Smooth muscle cell (in vitro differentiated cells): ENCODE measurements around the gene EDA. TPM values are rescaled to one million over a fixed set of nuclear protein-coding genes. Genes with fewer than 3 reads are reported as not detected.

Experiments
- DNase-seq: peaks from one replicate; lab custom pipeline; 2025; ENCODE audit not compliant: unreplicated experiment; lab: John Stamatoyannopoulos, UW
- H2AFZ ChIP-seq: fragments of 200-600 bp; sonication (generic); 2 replicates; pipeline ENCODE4 v1.6.0; 2016; ENCODE audit warnings: antibody characterized with exemption, low read depth, mild to moderate bottlenecking
- H3F3A ChIP-seq: fragments of 200-600 bp; sonication (generic); 2 replicates; pipeline ENCODE4 v1.6.0; 2017; ENCODE audit warnings: antibody characterized with exemption, low read depth
- H3K27ac ChIP-seq: fragments of 200-600 bp; sonication (generic); 2 replicates; pipeline ENCODE4 v1.5.1; 2016; ENCODE audit warnings: low read depth, mild to moderate bottlenecking
- H3K27me3 ChIP-seq: fragments of 200-600 bp; sonication (generic); 2 replicates; pipeline ENCODE4 v1.6.1; 2016; ENCODE audit warnings: low read depth, mild to moderate bottlenecking
- H3K36me3 ChIP-seq: fragments of 200-600 bp; sonication (generic); 2 replicates; pipeline ENCODE4 v1.5.1; 2016; ENCODE audit warnings: low read depth
- H3K4me1 ChIP-seq: fragments of 200-600 bp; sonication (generic); 2 replicates; pipeline ENCODE4 v1.5.1; 2016; ENCODE audit warnings: low read depth
- H3K4me2 ChIP-seq: fragments of 200-600 bp; sonication (generic); 2 replicates; pipeline ENCODE4 v1.6.0; 2016; ENCODE audit warnings: mild to moderate bottlenecking
- H3K4me3 ChIP-seq: fragments of 200-600 bp; sonication (generic); 2 replicates; pipeline ENCODE4 v1.5.1; 2016; ENCODE audit warnings: mild to moderate bottlenecking
- H3K79me2 ChIP-seq: fragments of 200-600 bp; sonication (generic); 2 replicates; pipeline ENCODE4 v1.6.0; 2016; ENCODE audit warnings: low read depth, mild to moderate bottlenecking
- H3K9ac ChIP-seq: fragments of 200-600 bp; sonication (generic); 2 replicates; pipeline ENCODE4 v1.6.0; 2016; ENCODE audit warnings: low read depth
- H3K9me3 ChIP-seq: fragments of 200-600 bp; sonication (generic); replicated peaks from 2 replicates; pipeline ENCODE4 v1.5.1; 2016; ENCODE audit warnings: low read depth
- H4K20me1 ChIP-seq: fragments of 200-600 bp; sonication (generic); 2 replicates; pipeline ENCODE4 v1.6.0; 2016; ENCODE audit warnings: low read depth
- CTCF ChIP-seq: fragments of 200-600 bp; sonication (generic); IDR thresholded peaks from 2 replicates; pipeline ENCODE4 v1.5.1; 2017; ENCODE audit warnings: borderline replicate concordance, mild to moderate bottlenecking, antibody characterized with exemption; ENCODE audit not compliant: insufficient read depth, poor library complexity, severe bottlenecking
- WGBS: methylation state at CpG from one replicate; pipeline ENCODE4 v1.1.7; 2016; ENCODE audit warnings: low lambda C conversion rate; 5-methylcytosine and 5-hydroxymethylcytosine counted together
- polyA plus RNA-seq: library from polyadenylated mRNA; unstranded; fragments of >200 nt; fragmentation: Nextera tagmentation; extraction: Ambion mirVana; gene quantifications from 2 replicates; pipeline ENCODE4 v1.2.1, GENCODE V29; 2016
- total RNA-seq: library from RNA; depleted of rRNA; stranded (reverse); fragments of >200 nt; gene quantifications from 2 replicates; pipeline ENCODE4 v1.2.3, GENCODE V29; 2014

Gene EDA
- total and polyA plus RNA-seq, 2 experiments from 2014 or later = 2.0 TPM; not detected in 1

GRCh38 chrX:69626129-69626528 lies 10.2 kb downstream of the EDA start:
- WGBS = 55% methylated on average over 1 of the region's 1 CpG
- no peak for TF ChIP-seq CTCF
- H2AFZ ChIP-seq = no peak overlapping the region
- H3K9me3 ChIP-seq = no peaks in the 10 kb centered on the region
- H3K27ac ChIP-seq = no peak overlapping the region
- H3K27me3 ChIP-seq = no peaks in the 10 kb centered on the region
- H3K79me2 ChIP-seq = no peaks in the 10 kb centered on the region
- H3K36me3 ChIP-seq = no peaks in the 10 kb centered on the region
- H3F3A ChIP-seq = no peaks in the 10 kb centered on the region
- no peak overlapping the region for H3K4me2 ChIP-seq
- no peak for DNase-seq
- H3K4me3 ChIP-seq = no peak overlapping the region
- H3K9ac ChIP-seq = no peak overlapping the region
- H3K4me1 ChIP-seq = no peaks in the 10 kb centered on the region
- no peaks in the 10 kb centered on the region for H4K20me1 ChIP-seq

GRCh38 chrX:69627744-69628143 lies 11.8 kb downstream of the EDA start:
- no peak for TF ChIP-seq CTCF
- Histone ChIP-seq H4K20me1 (no peaks in the 10 kb centered on the region), H3K36me3 (no peaks in the 10 kb centered on the region), H3K79me2 (no peaks in the 10 kb centered on the region), H3K9me3 (no peaks in the 10 kb centered on the region), H3K4me3 (no peak overlapping the region), H3K9ac (no peak overlapping the region), H2AFZ (no peak overlapping the region), H3F3A (no peaks in the 10 kb centered on the region), H3K4me1 (no peaks in the 10 kb centered on the region), H3K4me2 (no peak overlapping the region), H3K27ac (no peak overlapping the region), H3K27me3 (no peaks in the 10 kb centered on the region)
- 80% methylated on average over 2 of the region's 2 CpGs for WGBS
- DNase-seq = no peak

- H3K4me3 ChIP-seq = no peak overlapping the region
- H3K27me3 ChIP-seq = no peaks in the 10 kb centered on the region
- no peaks in the 10 kb centered on the region for H3K79me2 ChIP-seq
- H3K9ac ChIP-seq = no peak overlapping the region
- H3K9me3 ChIP-seq = no peaks in the 10 kb centered on the region
- H3K36me3 ChIP-seq = no peaks in the 10 kb centered on the region
- 83% methylated on average over 2 of the region's 2 CpGs for WGBS
- no peak overlapping the region for H2AFZ ChIP-seq
- H3K4me1 ChIP-seq = no peaks in the 10 kb centered on the region
- no peak for DNase-seq
- no peak overlapping the region for H3K4me2 ChIP-seq
- no peaks in the 10 kb centered on the region for H3F3A ChIP-seq
- H3K27ac ChIP-seq = no peak overlapping the region
- TF ChIP-seq CTCF = no peak
- H4K20me1 ChIP-seq = no peaks in the 10 kb centered on the region
These were observed 14.2 kb downstream of the EDA start for GRCh38 chrX:69630147-69630546.

GRCh38 chrX:69664693-69665092 lies 48.8 kb downstream of the EDA start:
- no peak overlapping the region for H3K4me3 ChIP-seq
- DNase-seq = no peak
- 76% methylated on average over 1 of the region's 1 CpG for WGBS
- H3K79me2 ChIP-seq = no peaks in the 10 kb centered on the region
- no peaks in the 10 kb centered on the region for H3F3A ChIP-seq
- no peak overlapping the region for H3K27ac ChIP-seq
- H3K36me3 ChIP-seq = no peaks in the 10 kb centered on the region
- no peak overlapping the region for H3K9ac ChIP-seq
- no peak overlapping the region for H3K4me2 ChIP-seq
- no peaks in the 10 kb centered on the region for H3K4me1 ChIP-seq
- H3K27me3 ChIP-seq = no peaks in the 10 kb centered on the region
- H4K20me1 ChIP-seq = no peaks in the 10 kb centered on the region
- no peak for TF ChIP-seq CTCF
- peaks cover 3% of the 10 kb centered on the region for H3K9me3 ChIP-seq
- no peak overlapping the region for H2AFZ ChIP-seq
